Measurements from ENCODE around the gene TMEFF1.

TMEFF1 gene

DNA sequence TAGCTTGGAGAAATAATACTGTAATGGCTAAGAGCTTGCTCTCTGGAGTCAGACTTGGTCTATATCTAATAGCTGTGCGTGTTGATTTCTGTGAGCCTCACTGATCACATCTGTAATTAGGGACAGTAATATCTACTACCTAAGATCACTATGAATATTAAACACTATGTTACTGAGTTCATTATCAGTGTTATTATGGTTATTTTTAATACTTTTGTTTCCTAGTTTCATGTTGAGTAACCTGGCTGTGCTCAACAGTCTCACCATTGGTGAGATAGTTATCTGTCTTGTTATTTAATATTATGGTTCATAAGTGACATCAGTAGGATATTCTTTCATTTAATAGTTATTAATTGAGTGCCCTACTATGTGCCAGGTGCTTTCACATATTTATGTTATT is 82.5 kb downstream of the TMEFF1 start:
- in situ Hi-C loops (cut with MboI; ENCODE audit: low pct_unique_long_range_greater_than_20kb, low sequenced_read_pairs): no loop called here
- DNase-seq: no peak

DNA sequence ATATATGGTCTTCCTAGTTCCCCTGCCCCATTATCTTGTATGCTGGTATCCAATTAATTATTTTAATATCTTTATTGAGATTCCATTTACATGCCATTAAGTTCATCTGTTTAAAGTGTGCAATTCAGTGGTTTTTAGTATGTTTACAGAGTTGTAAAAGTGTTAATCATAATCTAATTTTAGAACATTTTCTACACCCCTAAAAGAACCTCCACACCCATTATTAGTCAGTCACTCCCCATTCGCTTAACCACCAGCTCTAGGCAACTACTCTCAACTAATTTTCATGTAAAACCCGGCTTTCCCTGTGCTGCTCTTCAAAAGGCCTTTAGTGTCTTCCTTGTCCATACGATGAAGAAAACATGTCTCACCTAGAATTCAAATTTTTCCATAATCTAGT is 84.1 kb downstream of the TMEFF1 start:
- in situ Hi-C loops (cut with MboI; ENCODE audit: low pct_unique_long_range_greater_than_20kb, low sequenced_read_pairs): no loop called here
- no peak for DNase-seq

DNA sequence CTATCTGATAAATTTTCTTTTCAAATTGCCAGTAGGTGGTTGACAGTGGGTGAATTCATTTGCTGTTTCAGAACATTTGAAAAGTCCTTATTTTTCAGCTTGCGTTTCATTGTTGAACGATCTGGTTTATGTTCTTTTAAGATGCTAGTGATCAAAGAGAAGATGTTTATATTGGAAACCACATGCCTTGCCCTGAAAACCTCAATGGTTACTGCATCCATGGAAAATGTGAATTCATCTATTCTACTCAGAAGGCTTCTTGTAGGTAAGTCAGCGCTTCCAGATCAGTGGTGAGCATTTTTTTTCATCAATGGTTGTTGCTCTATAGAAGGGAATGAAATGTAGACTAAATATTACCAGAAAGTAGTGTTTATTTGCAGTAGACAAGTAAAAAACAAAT is 88.3 kb downstream of the TMEFF1 start:
- no peak for DNase-seq
- in situ Hi-C loops (cut with MboI; ENCODE audit: low pct_unique_long_range_greater_than_20kb, low sequenced_read_pairs): no loop called here

DNA sequence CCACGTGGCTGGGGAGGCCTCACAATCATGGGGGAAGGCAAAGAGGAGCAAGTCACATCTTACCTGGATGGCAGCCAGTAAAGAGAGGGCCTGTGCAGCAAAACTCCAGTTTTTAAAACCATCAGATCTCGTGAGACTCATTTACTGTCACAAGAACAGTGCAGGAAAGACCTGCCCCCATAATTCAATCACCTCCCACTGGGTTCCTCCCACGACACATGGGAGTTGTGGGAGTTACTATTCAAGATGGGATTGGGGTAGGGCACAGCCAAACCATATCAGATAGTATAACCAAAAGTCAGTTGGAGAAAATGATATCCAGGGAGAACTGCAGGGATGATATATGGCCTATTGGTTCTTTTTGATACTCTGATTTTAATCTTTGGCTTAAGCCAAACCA is 94.9 kb downstream of the TMEFF1 start:
- in situ Hi-C loops (cut with MboI; ENCODE audit: low pct_unique_long_range_greater_than_20kb, low sequenced_read_pairs): no loop called here
- no peak for DNase-seq

DNA sequence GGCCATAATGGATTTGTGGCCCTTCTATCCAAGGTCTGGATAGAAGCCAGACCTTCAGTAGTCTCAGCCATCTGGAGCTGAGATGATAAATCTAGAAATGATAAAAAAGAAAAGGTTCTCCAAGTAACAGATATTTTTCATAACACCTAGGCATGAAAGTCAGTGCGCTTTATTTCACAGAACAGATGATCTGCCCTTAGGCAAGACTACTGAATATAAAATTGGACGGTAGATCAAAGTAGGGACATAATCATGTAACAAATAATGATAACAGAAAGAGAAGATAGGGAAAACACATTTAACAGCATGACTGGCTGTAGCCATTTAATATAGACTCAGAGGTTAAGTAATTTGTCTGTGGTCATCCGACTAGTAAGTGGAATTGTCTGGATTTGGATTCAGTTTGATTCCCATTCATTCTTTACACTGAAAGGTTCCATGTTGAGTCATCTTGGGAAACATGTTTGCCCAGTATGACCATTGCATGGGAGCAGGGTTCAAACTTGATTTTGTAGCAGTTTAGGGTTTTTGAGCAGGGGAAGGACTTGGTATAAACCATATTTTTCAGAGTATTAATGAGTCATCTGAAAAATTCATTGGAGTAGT is 100.8 kb downstream of the TMEFF1 start:
- no peak for DNase-seq

DNA sequence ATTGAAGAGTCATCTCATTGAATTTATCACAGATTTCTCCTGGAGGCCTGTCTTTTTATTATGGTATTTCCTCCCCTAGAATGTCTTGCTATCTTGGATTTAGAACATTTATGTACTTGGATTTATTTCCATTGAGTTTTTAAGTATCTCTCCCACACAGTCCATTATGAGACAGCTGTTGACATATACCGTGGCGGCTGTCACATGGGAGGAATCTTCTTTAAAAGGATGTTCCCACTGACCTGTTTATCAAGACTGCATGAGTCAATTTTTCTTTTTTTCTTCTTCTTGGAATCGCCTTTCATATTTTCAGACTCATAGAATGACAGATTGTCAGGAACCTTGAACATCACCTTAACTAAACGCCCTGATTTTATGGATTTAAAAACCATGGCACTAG is 102.1 kb downstream of the TMEFF1 start:
- in situ Hi-C loops (cut with MboI; ENCODE audit: low pct_unique_long_range_greater_than_20kb, low sequenced_read_pairs): no loop called here
- DNase-seq: no peak

More for the DNA sequence above, 100.8 kb downstream of the TMEFF1 start:
- in situ Hi-C loops (cut with MboI; ENCODE audit: low pct_unique_long_range_greater_than_20kb, low sequenced_read_pairs): no loop called here

DNA sequence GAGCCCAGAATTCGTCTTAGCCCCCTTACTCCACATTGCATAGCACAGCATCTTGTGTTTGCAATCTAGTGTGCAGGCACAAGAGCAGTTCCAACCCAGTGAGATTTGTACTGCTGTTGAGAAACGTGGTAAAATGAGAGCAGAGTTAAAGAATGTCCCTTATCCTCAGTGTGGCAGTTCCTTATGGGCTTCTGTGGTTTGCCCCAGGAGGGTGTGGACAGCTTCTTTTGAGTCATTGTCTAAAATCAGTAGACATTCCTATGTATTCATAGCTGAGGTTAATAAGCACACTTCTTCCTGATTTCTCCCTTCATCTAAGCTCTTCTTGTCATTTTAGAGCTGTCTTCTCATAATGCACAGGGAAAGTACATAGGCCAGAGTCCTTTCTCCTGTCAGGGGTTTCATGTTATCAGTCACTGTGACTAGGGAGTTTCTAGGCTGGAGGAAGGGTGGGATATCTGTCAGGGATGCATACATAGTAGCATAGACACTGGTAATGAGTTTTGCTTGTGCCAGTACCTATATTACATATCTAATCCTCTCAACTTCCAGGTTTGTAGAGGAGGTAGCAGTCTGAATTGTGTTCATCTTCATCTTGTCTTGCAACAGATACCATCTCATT is 102.9 kb downstream of the TMEFF1 start:
- in situ Hi-C loops (cut with MboI; ENCODE audit: low pct_unique_long_range_greater_than_20kb, low sequenced_read_pairs): no loop called here
- DNase-seq: no peak

DNA sequence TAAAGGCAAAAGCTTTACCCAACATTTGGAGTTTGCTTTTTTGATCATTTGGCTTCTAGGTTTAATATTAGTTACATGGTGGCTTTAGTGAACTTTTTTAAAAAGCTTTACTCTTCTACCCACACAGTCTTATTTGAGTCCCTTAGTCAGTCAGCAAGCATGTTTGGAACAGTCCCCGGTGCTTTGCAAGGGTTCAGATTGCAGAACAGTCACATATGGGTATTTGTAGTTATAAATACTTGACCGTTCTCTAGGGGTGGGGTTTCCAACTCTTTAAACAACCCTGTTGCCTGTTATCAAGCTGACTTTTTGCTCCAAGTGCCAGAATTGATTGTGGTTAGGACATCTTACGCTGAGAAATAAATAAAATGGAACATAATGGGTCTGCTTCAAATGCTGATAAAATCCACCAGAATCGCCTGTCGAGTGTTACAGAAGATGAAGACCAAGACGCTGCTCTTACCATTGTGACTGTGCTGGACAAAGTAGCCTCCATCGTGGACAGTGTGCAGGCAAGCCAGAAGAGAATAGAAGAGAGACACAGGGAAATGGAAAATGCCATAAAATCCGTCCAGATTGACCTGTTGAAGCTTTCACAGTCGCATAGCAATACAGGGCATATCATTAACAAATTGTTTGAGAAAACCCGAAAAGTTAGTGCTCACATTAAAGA is 105.0 kb downstream of the TMEFF1 start, which contains the start of gene CAVIN4:
CAVIN4 (plus strand) TSS at position 304 of the 673 bp plus-strand sequence; CDS start at position 369, 65 bp downstream.
- no peak for DNase-seq
- in situ Hi-C loops (cut with MboI; ENCODE audit: low pct_unique_long_range_greater_than_20kb, low sequenced_read_pairs): no loop called here

DNA sequence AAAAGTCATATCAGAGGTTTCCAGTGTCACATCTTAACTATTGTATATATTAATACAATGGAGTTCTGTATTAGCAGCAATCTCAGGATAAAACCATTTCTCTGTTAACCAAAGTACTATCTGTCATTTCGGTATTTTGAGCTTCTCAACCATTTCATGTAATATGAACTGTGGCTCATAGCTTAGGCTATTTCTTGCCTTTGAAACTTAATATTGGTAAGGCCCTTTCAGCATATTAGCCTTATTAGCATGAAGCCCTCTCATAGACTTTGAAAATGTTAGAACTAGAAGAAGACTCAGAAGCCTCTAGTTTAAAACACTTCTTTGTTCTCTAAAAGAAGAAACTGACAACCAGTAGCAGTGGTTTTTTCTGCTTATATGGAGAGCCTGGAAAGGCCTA is 105.7 kb downstream of the TMEFF1 start:
- DNase-seq: no peak
- in situ Hi-C loops (cut with MboI; ENCODE audit: low pct_unique_long_range_greater_than_20kb, low sequenced_read_pairs): no loop called here

DNA sequence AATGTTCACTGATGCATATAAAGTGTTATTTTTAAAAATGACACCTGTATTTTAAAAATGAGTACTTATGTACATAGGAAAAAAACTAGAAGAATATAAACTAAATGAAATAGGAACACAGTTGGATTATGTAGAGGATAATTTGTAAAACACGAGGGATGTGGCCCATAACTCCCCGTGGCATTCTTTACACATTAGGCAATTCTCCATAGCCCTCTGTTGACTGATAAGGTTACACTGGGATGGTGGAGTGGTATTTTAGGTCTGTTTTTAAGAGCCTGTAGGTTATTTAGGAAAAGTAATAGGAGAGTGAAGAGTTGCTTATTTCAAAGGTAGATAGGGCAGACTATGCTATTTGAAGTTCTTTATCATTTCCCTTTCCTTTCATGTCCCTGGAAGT is 106.7 kb downstream of the TMEFF1 start:
- no peak for DNase-seq
- in situ Hi-C loops (cut with MboI; ENCODE audit: low pct_unique_long_range_greater_than_20kb, low sequenced_read_pairs): no loop called here

DNA sequence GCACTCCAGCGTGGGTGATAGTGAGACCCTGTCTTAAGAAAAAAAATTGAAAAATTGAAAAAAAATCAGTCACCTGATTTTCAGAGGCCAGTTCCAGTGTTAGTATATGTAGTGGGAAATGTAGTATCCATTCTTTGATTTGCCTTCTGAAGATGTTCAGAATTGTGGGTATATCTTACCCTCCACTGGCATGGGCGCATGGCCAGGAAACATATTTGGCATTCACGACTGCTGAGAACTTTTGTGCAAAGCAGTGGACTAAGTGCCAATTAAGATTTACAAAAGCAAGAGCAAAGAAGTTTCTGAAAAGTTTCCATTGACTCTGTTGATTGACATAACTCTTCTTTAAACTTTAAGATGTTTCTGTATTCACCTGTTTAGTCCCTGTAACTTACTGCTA is 107.3 kb downstream of the TMEFF1 start:
- no peak for DNase-seq
- in situ Hi-C loops (cut with MboI; ENCODE audit: low pct_unique_long_range_greater_than_20kb, low sequenced_read_pairs): no loop called here

DNA sequence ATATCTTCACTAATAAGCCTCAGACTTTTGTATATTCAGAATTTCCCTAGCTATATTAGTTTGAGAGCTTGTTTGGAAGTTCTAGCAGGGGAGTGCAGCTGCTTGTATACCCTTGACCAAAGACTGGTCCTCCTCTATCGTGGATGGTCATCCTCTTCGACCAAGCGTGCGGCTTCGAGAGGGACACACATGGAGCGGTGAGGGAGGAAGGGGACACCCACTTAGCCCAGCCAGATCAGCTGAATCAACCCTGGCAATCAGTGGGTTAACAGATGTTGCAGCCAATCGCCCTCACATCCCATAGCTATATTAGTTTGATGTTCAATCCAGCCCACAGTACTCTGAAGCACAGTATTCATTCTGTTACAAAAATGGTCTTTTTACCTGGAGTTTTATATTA is 108.1 kb downstream of the TMEFF1 start:
- no peak for DNase-seq
- in situ Hi-C loops (cut with MboI; ENCODE audit: low pct_unique_long_range_greater_than_20kb, low sequenced_read_pairs): no loop called here

DNA sequence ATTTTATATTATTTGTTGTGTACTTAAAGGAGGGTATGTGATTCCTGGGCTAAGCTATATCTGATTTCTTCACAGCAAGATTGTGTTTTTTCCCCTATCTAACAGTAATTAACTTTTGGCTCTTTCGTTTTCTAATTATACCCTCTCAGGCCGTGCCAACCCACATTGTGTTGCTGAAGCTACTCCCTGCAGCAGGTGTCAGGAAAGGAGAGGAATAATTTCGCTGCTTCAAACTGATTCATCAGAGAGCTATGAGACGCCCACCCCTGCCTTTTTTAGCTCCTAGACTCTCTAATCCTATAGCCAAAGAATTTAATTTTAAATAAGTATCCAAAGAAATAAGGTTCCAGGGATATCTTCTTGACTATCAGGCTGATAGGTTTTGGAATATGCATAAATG is 108.7 kb downstream of the TMEFF1 start:
- in situ Hi-C loops (cut with MboI; ENCODE audit: low pct_unique_long_range_greater_than_20kb, low sequenced_read_pairs): no loop called here
- no peak for DNase-seq

DNA sequence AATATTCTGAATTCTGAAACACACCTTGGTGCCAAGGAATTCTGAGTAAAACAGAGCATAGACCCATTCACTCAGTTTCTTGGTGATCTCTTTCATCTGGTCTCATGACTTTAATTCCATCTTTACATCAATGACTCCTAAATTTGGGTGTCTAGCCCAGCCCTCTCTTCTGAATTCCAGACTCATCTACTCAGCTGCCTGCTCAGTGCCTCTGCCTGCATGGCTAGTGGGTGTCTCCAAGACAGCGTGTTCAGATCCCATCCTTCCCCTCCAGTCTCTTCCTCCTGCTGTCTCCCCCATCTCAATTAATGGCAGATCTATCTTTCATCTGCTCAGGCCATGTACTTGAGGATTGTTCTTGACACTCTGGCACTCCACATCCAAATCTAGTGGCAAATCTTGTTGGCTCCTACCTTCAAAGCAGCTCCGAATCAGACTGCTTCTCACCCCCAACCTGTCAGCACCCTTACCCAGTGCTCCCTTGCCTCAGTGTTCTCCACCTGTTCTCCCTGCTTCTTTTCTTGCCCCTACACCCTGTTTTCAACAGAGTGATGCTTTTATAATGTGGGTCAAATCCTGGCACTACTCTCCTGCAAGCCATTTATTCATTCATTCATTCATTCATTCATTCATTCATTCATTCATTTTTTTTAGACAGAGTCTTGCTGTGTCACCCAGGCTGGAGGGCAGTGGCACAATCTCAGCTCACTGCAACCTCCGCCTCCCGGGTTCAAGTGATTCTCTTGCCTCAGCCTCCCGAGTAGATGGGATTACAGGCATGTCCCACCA is 110.3 kb downstream of the TMEFF1 start:
- in situ Hi-C loops (cut with MboI; ENCODE audit: low pct_unique_long_range_greater_than_20kb, low sequenced_read_pairs): no loop called here
- DNase-seq: no peak

DNA sequence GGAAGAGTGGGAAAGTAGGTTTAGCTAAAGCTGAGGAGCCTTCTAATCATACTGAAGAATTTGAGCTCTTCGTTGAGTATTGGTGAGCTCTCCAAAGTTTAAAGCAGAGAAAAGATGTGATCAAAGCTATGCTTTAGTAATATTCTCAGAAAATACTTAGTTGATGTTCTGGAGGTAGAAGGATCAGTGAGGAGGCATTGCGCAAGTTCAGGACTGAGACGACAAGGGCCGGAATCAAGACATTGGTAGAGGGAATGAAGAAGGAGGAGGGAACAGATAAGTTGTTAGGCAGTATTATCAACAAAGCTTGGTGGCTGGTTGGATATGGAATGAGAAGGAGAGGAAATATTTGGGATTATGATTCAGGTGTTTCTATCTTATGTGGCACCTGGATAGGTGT is 112.0 kb downstream of the TMEFF1 start:
- in situ Hi-C loops (cut with MboI; ENCODE audit: low pct_unique_long_range_greater_than_20kb, low sequenced_read_pairs): no loop called here
- no peak for DNase-seq

DNA sequence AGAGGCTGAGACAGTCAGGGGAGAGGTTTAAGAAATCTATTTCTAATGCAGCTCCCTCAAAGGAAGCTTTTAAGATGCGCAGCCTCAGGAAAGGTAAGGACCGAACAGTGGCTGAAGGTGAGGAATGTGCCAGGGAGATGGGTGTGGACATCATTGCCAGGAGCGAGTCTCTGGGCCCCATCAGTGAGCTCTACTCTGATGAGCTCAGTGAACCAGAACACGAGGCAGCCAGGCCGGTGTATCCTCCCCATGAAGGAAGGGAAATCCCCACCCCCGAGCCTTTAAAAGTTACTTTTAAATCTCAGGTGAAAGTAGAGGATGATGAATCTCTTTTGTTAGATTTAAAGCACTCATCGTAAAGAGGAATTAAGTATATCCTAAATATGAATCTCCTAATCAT is 113.1 kb downstream of the TMEFF1 start:
- in situ Hi-C loops (cut with MboI; ENCODE audit: low pct_unique_long_range_greater_than_20kb, low sequenced_read_pairs): no loop called here
- no peak for DNase-seq

DNA sequence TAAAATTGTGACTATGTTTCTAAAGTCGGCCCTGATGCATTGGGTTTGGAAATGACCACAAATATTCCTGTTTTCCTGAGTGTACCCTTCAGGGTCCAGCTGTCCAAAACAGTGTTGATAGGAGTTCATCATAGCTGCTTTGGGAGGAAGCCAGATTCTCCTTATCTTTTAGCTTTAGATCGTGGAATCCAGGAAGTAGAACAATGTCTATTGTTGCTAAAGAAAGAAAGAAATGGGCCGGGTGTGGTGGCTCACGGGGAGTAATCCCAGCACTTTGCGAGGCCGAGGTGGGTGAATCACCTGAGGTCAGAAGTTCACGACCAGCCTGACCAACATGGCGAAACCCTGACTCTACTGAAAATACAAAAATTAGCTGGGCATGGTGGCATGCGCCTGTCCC is 114.4 kb downstream of the TMEFF1 start:
- no peak for DNase-seq
- in situ Hi-C loops (cut with MboI; ENCODE audit: low pct_unique_long_range_greater_than_20kb, low sequenced_read_pairs): no loop called here

DNA sequence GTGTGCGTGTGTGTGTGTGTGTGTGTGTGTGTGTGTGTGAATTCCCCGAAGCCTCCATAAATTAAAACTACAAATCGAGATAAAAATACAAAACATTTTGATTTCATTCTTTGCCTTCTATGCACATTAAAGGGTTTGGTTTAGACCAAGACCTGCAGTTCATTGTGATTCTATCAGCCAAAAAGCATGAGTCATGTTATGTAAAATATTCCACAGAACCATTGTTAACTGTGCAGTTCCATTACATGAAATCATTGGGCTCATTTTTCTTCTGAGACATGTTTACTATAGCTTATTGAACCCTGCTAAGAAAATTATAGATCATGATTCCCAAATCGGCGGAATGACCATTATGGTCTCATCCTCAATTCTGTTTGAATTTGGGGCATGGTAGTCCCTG is 116.6 kb downstream of the TMEFF1 start:
- no peak for DNase-seq
- in situ Hi-C loops (cut with MboI; ENCODE audit: low pct_unique_long_range_greater_than_20kb, low sequenced_read_pairs): no loop called here

DNA sequence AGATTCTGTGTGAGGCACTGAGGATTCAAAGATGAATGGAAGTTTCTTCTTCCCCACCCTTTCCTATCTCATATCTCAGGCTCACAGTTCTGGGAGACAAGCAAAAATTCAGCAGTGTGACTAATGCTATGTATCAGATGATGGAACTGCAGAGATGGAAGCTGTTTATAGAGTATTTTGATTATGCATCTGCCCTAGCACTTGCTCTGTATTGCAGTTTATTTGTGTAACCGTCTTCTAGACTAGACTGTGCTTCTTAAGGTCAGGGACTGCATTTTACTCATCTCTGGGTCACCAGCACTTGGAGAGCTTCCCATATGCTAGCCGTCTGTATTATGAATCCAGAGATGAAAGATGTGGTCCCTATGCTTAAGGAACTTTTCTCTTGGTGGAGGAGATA is 117.5 kb downstream of the TMEFF1 start:
- no peak for DNase-seq
- in situ Hi-C loops (cut with MboI; ENCODE audit: low pct_unique_long_range_greater_than_20kb, low sequenced_read_pairs): no loop called here

DNA sequence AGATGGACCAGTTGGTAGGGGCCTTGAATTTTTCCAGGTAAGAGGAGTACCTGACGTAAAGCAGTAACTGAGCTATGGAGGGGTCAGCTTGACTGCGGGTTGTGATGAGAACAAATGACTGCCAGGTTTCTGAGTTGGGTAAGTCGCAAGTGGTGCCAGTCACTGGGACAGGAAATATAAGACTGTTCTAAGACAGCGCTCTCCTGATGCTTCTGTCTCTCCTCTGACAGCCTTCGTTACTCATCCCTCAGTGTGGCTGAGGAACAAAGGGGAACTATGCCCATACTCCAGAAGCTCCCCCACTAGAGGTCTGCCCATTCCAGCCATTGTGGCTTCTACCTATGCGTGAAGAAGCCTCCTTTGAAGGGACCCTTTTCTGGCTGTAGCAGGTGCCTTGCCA is 118.2 kb downstream of the TMEFF1 start:
- in situ Hi-C loops (cut with MboI; ENCODE audit: low pct_unique_long_range_greater_than_20kb, low sequenced_read_pairs): no loop called here
- no peak for DNase-seq
